ENCODE measurements around the gene LONP1.

LONP1 gene

DNA sequence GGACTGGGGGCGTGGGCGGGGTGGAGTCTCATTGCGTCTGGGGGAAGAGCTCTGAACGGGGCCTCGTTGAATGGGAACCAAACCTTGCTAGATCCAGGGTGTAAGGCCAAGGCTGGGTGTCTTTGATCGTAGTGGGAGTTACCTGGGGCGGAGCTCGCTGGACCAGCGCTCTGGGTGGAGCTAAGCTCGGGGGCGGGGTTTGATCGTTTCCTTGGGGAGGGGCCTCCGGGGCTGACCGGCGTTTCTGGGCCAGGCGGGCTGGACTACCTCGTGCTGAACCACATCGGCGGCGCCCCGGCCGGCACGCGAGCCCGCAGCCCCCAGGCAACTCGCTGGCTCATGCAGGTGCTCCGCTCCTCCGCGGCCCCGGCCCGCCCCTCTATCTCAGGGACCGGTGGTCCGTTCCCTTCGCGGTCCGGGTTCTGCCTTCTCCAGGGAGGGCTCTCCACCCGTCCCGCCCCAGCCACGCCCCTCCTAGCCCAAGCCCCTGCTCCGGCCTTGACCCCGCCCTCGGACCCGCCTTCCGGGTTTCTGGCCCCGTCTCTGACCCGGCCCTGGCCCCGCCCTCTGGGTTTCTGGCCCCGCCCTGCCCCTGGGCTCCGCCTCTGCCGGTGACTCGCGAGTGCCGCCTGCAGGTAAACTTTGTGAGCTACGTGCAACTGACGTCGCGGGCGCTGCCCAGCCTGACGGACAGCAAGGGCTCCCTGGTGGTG is 33.1 kb downstream of the LONP1 start:
- TF ChIP-seq, protein P1, sequence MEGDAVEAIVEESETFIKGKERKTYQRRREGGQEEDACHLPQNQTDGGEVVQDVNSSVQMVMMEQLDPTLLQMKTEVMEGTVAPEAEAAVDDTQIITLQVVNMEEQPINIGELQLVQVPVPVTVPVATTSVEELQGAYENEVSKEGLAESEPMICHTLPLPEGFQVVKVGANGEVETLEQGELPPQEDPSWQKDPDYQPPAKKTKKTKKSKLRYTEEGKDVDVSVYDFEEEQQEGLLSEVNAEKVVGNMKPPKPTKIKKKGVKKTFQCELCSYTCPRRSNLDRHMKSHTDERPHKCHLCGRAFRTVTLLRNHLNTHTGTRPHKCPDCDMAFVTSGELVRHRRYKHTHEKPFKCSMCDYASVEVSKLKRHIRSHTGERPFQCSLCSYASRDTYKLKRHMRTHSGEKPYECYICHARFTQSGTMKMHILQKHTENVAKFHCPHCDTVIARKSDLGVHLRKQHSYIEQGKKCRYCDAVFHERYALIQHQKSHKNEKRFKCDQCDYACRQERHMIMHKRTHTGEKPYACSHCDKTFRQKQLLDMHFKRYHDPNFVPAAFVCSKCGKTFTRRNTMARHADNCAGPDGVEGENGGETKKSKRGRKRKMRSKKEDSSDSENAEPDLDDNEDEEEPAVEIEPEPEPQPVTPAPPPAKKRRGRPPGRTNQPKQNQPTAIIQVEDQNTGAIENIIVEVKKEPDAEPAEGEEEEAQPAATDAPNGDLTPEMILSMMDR (IDR thresholded peaks at IDR 0.05; ENCODE audit: borderline replicate concordance, control extremely low read depth, extremely low read depth, insufficient read depth, missing control alignments): peak; percentile 92
- DNase-seq (ENCODE audit: low spot score): peak; percentile 99
- in situ Hi-C loops (cut with MboI; ENCODE audit: low sequenced_read_pairs, unreplicated experiment): no loop called here

DNA sequence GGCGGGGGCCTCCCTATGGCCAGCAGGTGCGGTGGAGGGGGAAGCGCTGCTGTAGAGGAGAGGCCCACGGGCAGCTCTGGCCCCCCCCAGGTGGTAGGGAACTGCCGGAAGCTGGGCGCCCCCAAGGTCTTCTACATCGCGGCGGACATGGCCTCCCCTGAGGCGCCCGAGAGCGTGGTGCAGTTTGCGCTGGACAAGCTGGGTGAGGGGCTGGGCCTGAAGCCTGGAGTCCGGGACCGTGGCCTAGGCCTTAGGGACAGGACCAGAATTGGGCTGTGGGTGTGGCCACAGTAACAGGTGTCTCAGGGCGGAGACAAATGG is 33.7 kb downstream of the LONP1 start:
- no peak for DNase-seq (ENCODE audit: low spot score)
- in situ Hi-C loops (cut with MboI; ENCODE audit: low sequenced_read_pairs, unreplicated experiment): no loop called here
- TF ChIP-seq, protein P1 (IDR thresholded peaks at IDR 0.05; ENCODE audit: borderline replicate concordance, control extremely low read depth, extremely low read depth, insufficient read depth, missing control alignments): no peak

DNA sequence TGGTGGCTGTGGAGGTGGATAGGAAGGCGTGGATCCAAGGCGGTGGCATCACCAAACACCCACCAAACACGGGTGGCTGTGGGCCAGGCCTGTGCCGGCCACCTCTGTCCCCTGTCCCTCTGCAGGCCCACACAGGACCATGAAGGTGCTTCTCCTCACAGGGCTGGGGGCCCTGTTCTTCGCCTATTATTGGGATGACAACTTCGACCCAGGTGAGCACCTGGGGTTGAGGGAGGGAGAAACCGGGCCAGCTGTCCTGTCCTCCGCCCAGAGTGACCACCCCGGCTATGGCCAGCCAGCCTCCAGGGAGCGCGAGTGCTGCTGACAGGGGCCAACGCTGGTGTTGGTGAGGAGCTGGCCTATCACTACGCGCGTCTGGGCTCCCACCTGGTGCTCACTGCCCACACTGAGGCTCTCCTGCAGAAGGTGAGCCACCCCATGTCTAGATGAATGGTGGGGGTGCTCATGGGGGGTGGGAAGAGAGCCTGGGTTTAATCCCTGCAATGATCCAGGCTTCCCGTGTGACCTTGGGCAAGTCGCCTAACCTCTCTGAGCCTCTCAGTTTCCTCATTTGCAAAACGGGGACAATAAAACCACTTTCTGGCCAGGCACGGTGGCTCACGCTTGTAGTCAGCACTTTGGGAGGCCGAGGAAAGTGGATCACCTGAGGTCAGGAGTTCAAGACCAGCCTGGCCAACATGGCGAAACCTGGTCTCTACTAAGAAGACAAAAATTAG is 35.1 kb downstream of the LONP1 start:
- TF ChIP-seq, protein P1 (IDR thresholded peaks at IDR 0.05; ENCODE audit: borderline replicate concordance, control extremely low read depth, extremely low read depth, insufficient read depth, missing control alignments): no peak
- in situ Hi-C loops (cut with MboI; ENCODE audit: low sequenced_read_pairs, unreplicated experiment): no loop called here
- no peak for DNase-seq (ENCODE audit: low spot score)

DNA sequence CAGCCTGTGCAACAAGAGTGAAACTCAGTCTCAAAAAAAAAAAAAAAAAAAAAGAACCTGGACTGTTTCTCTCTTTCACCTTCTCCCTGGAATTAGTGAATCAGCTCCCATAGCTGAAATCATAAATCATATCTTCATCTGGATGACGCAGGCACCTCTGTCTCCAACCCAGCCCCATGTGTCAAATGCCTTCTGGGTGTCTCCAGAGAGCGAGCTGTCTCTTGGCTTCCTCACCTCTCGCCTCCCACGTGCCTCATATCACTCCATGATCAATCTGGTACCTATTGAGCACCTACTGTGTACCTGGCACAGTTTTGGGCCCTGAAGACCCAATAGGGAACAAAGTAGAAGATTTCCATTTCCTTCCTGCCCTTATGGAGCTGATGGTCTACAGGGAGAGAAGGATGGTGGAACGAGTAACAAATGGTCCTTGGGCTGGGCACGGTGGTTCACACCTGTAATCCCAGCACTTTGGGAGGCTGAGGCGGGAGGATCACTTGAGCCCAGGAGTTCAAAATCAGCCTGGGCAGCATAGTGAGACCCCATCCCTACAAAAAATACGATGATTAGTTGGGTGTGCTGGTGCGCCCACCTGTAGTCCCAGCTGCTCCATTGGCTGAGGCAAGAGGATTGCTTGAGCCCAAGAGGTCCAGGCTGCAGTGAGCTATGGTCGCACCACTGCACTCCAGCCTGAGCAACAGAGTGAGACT is 36.6 kb downstream of the LONP1 start:
- DNase-seq (ENCODE audit: low spot score): no peak
- TF ChIP-seq, protein P1 (IDR thresholded peaks at IDR 0.05; ENCODE audit: borderline replicate concordance, control extremely low read depth, extremely low read depth, insufficient read depth, missing control alignments): no peak
- in situ Hi-C loops (cut with MboI; ENCODE audit: low sequenced_read_pairs, unreplicated experiment): no loop called here

DNA sequence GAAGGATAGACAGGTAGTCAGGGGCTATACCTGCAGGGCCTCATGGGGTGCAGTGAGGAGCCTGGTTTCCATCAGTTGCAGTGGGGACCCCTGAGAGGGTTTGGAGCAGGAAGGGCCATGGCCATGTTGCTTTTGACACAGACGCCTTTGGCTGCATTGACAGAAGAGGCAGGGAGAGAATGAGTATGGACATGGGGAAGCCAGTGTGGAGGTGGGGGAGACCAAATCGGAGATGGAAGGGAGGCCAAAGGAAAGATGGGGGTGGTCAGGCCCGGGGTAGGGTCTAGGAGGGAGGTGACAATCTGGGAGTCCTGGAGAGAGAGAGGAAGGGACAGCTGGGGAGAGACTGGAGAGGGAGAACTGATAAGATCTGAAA is 37.9 kb downstream of the LONP1 start:
- in situ Hi-C loops (cut with MboI; ENCODE audit: low sequenced_read_pairs, unreplicated experiment): no loop called here
- TF ChIP-seq, protein P1 (IDR thresholded peaks at IDR 0.05; ENCODE audit: borderline replicate concordance, control extremely low read depth, extremely low read depth, insufficient read depth, missing control alignments): no peak
- DNase-seq (ENCODE audit: low spot score): no peak

DNA sequence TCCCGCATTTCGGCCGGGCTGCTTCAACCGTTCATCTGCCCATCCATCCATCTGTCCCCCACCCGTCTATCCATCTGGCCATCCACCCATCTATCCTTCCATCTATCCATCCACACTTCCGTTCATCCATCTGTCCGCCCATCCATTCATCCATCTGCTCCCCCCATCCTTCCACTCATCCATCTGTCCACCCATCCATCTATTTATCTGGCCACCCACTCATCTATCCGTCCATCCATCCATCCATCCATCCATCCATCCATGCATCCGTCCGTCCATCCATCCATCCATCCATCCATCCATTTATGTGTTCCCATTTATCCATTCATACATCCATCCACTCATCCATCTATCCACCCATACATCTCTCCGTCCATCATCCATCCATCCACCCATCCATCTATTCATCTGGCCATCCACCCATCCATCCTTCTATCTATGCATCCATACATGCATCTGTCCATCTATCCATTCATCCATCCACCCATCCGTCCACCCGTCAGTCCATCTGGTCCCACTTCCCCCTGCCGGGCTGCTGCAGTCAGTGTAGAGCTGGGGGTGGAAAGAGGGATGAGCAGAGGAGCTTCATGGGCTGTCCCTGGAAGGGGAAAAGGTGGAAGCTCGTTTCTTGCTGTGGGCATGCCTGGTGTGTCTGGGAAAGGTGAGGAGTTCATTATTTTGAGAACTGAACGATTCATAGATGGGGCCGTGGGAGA is 38.4 kb downstream of the LONP1 start:
- in situ Hi-C loops (cut with MboI; ENCODE audit: low sequenced_read_pairs, unreplicated experiment): no loop called here
- no peak for DNase-seq (ENCODE audit: low spot score)
- TF ChIP-seq, protein P1 (IDR thresholded peaks at IDR 0.05; ENCODE audit: borderline replicate concordance, control extremely low read depth, extremely low read depth, insufficient read depth, missing control alignments): no peak
